ENCODE data around the gene TRIM3.

TRIM3 gene

DNA sequence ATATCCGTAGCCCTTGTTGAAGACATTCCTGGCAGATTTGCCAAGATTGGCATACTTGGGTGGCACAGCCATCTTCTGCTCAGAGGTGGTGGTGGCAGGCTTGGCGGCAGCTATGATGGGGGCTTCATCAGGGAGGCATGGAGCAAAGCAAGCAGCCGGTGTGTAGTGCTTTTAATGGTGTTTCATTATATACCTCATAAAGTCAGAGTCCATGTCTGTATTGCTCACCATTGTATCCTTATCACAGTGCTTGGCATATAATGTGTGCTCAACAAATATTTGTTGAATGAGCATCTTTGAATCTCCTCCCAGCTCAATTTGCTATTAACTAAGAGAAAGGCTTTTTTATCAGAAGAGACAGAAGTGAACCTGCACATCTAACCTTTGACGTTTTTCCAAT is 15.6 kb upstream of the TRIM3 start:
- Histone ChIP-seq H3K36me3 (ENCODE audit: control insufficient read depth, low read depth, low read length) (peaks cover 35% of the 10 kb centered on the region), H3K4me3 (ENCODE audit: low read length) (no peak overlapping the region), H3K27me3 (ENCODE audit: control insufficient read depth, insufficient read depth, low read length) (no peaks in the 10 kb centered on the region), H3K9ac (ENCODE audit: low read length) (no peak overlapping the region), H3K27ac (ENCODE audit: low read length) (no peak overlapping the region), H3K4me1 (ENCODE audit: control insufficient read depth, low read depth, low read length) (no peaks in the 10 kb centered on the region), H3K9me3 (ENCODE audit: control insufficient read depth, low read depth, low read length) (no peaks in the 10 kb centered on the region)

DNA sequence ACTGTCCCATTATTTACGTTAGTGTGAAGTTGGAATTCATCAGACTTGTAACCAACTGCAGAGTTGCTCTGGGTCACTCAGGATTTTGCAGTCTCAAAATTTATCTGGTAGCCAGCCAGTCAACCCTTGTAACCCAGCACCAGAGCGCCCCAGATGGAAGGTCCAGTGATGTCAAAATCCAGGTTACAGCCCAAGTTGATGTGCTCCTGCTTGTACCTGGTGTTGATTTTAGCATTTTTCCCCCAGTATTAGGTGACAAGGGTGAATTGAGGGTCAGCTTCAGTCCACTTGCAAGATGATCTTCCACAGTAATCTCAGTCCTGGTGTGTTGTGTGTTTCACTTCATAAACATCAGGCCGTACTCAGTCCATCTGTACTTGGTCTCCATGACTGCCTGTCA is 15.1 kb upstream of the TRIM3 start:
- Histone ChIP-seq H3K4me1 (ENCODE audit: control insufficient read depth, low read depth, low read length) (no peaks in the 10 kb centered on the region), H3K36me3 (ENCODE audit: control insufficient read depth, low read depth, low read length) (peaks cover 37% of the 10 kb centered on the region), H3K9me3 (ENCODE audit: control insufficient read depth, low read depth, low read length) (no peaks in the 10 kb centered on the region), H3K4me3 (ENCODE audit: low read length) (no peak overlapping the region), H3K9ac (ENCODE audit: low read length) (no peak overlapping the region), H3K27ac (ENCODE audit: low read length) (no peak overlapping the region), H3K27me3 (ENCODE audit: control insufficient read depth, insufficient read depth, low read length) (no peaks in the 10 kb centered on the region)

DNA sequence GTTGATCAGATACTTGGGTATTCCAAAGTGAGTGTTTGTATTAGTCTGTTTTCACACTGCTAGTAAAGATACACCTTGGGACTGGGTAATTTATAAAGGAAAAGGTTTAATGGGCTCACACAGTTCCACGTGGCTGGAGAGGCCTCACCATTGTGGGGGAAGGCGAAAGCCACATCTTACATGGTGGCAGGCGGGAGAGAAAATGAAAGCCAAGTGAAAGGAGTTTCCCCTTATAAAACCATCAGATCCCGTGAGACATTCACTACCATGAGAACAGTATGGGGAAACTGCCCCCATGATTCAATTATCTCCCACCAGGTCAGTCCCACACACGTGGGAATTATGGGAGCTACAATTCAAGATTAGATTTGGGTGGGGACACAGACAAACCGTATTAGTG is 14.6 kb upstream of the TRIM3 start:
- Histone ChIP-seq H3K36me3 (ENCODE audit: control insufficient read depth, low read depth, low read length) (peaks cover 42% of the 10 kb centered on the region), H3K9ac (ENCODE audit: low read length) (no peak overlapping the region), H3K27me3 (ENCODE audit: control insufficient read depth, insufficient read depth, low read length) (no peaks in the 10 kb centered on the region), H3K4me3 (ENCODE audit: low read length) (no peak overlapping the region), H3K4me1 (ENCODE audit: control insufficient read depth, low read depth, low read length) (no peaks in the 10 kb centered on the region), H3K27ac (ENCODE audit: low read length) (no peak overlapping the region), H3K9me3 (ENCODE audit: control insufficient read depth, low read depth, low read length) (no peaks in the 10 kb centered on the region)

DNA sequence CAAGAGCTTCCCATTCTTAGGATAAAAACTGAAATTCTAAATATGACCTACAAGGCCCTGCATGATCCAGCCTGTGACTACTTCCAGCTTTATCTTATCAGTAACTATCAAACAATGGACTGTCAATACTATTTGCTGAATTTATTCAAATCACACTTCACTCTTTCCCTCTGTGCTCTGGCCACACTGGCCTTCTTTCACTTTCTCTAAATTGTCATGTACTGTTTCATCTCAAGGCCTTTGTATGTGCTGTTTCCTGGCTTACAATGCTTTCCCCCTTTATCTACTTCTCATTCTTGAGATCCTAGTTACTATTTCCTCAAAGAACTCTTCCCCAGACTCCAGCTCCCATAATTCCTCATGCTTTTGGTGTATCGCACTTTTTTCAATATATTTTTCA is 13.2 kb upstream of the TRIM3 start:
- H3K27me3 ChIP-seq (ENCODE audit: control insufficient read depth, insufficient read depth, low read length), result no peaks in the 10 kb centered on the region
- H3K4me1 ChIP-seq (ENCODE audit: control insufficient read depth, low read depth, low read length), result no peaks in the 10 kb centered on the region
- H3K9me3 ChIP-seq (ENCODE audit: control insufficient read depth, low read depth, low read length), result no peaks in the 10 kb centered on the region
- no peak overlapping the region for H3K27ac ChIP-seq (ENCODE audit: low read length)
- H3K9ac ChIP-seq (ENCODE audit: low read length), result no peak overlapping the region
- H3K36me3 ChIP-seq (ENCODE audit: control insufficient read depth, low read depth, low read length), result peaks cover 52% of the 10 kb centered on the region
- H3K4me3 ChIP-seq (ENCODE audit: low read length), result no peak overlapping the region

DNA sequence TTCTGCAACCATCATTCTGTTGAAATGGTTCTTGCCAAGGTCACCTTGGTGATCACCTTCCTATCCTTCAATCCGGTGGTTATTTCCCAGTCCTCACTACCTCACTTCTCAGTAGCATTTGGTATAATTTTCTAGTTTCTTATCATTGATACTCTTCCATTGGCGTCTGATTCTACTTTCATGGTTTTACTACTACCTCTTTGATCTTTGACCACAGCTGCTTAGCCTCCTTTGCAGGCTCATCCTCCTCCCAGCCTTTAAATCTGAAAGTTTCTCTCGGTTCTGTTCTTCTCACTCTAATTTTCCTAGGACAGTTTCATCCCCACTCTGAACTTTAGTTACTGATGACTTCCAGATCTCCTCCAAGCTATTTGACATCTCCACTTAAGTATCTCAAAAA is 12.5 kb upstream of the TRIM3 start:
- Histone ChIP-seq H3K9ac (ENCODE audit: low read length) (no peak overlapping the region), H3K36me3 (ENCODE audit: control insufficient read depth, low read depth, low read length) (peaks cover 52% of the 10 kb centered on the region), H3K4me1 (ENCODE audit: control insufficient read depth, low read depth, low read length) (no peaks in the 10 kb centered on the region), H3K9me3 (ENCODE audit: control insufficient read depth, low read depth, low read length) (no peaks in the 10 kb centered on the region), H3K27me3 (ENCODE audit: control insufficient read depth, insufficient read depth, low read length) (no peaks in the 10 kb centered on the region), H3K27ac (ENCODE audit: low read length) (no peak overlapping the region), H3K4me3 (ENCODE audit: low read length) (no peak overlapping the region)

DNA sequence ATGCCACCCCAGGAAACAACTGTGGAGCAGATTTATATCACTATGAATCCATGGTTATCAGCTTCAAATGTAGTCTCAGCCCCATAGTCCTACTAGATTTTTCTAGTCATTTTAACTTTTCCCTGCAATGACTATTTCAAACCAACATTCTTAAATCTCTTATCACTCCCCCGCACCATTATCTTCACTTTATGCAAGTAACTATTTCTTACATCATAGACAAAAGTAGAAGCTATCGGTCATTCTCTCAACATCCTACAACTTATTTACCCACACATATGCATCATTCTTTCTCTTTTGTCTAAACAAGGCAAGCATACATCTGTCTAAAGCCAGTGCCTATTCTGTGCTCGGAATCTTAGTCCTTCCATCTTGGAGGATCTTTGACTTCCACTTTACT is 11.9 kb upstream of the TRIM3 start:
- Histone ChIP-seq H3K9ac (ENCODE audit: low read length) (no peak overlapping the region), H3K27me3 (ENCODE audit: control insufficient read depth, insufficient read depth, low read length) (no peaks in the 10 kb centered on the region), H3K4me1 (ENCODE audit: control insufficient read depth, low read depth, low read length) (no peaks in the 10 kb centered on the region), H3K4me3 (ENCODE audit: low read length) (no peak overlapping the region), H3K27ac (ENCODE audit: low read length) (no peak overlapping the region), H3K9me3 (ENCODE audit: control insufficient read depth, low read depth, low read length) (no peaks in the 10 kb centered on the region), H3K36me3 (ENCODE audit: control insufficient read depth, low read depth, low read length) (peaks cover 52% of the 10 kb centered on the region)

DNA sequence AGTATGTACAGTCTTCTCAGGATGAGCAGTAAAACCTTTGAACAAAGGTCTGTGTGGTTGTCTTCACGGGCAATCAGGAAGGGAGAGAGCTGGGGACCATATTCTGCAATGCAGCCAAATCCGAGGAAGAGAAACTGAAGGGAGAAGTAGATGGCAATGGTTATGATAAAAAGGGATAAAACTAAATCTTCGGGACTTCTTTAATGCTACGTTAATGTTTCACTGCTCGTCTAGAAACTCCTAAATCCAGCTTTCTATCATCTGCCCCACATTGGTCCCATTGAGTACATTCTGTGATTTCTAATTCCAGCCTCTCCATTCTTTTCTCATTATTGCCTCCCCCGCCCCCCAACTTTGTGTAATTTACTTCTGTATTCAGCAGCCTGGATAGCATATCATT is 9.3 kb upstream of the TRIM3 start:
- Histone ChIP-seq H3K9me3 (ENCODE audit: control insufficient read depth, low read depth, low read length) (no peaks in the 10 kb centered on the region), H3K4me1 (ENCODE audit: control insufficient read depth, low read depth, low read length) (peaks cover 4% of the 10 kb centered on the region), H3K27me3 (ENCODE audit: control insufficient read depth, insufficient read depth, low read length) (no peaks in the 10 kb centered on the region), H3K27ac (ENCODE audit: low read length) (no peak overlapping the region), H3K4me3 (ENCODE audit: low read length) (no peak overlapping the region), H3K9ac (ENCODE audit: low read length) (no peak overlapping the region), H3K36me3 (ENCODE audit: control insufficient read depth, low read depth, low read length) (peaks cover 59% of the 10 kb centered on the region)

DNA sequence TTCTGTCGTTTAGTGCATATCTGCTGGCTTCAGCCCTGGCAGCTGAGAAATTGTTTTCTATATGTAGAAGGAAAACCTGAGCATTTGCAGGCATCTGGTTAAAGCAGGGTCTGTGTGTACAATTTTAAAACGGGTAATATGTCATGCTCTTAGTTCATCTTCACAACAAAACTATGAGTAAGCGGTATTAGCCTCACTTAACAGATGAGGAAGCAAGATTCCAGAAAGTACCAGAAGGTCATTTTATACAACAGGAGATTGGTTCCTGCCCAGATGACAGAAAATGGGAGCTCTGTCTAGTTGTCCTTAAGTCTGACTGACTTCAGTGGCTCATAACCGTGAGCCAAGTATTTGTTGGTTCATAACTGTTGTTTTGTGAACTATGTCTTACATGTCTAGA is 8.7 kb upstream of the TRIM3 start:
- no peaks in the 10 kb centered on the region for H3K9me3 ChIP-seq (ENCODE audit: control insufficient read depth, low read depth, low read length)
- H3K9ac ChIP-seq (ENCODE audit: low read length), result no peak overlapping the region
- no peak overlapping the region for H3K27ac ChIP-seq (ENCODE audit: low read length)
- peaks cover 4% of the 10 kb centered on the region for H3K4me1 ChIP-seq (ENCODE audit: control insufficient read depth, low read depth, low read length)
- peaks cover 61% of the 10 kb centered on the region for H3K36me3 ChIP-seq (ENCODE audit: control insufficient read depth, low read depth, low read length)
- H3K27me3 ChIP-seq (ENCODE audit: control insufficient read depth, insufficient read depth, low read length), result no peaks in the 10 kb centered on the region
- H3K4me3 ChIP-seq (ENCODE audit: low read length), result peak overlapping the region; percentile 94

DNA sequence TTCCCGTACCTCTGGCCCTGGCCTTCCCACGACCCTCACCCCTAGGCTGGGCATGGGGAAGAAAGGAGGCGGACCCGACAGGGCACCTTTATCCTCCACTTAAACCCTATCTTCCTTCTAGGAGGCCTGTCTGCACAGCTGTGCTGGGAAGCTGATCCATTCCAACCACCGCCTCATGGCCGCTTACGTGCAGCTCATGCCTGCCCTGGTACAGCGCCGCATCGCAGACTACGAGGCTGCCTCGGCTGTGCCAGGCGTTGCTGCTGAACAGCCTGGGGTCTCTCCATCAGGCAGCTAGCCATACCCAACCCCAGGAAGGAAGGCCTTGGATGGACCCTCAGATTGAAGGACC is 8.2 kb upstream of the TRIM3 start:
- Histone ChIP-seq H3K36me3 (ENCODE audit: control insufficient read depth, low read depth, low read length) (peaks cover 64% of the 10 kb centered on the region), H3K4me1 (ENCODE audit: control insufficient read depth, low read depth, low read length) (peaks cover 4% of the 10 kb centered on the region), H3K9ac (ENCODE audit: low read length) (peak overlapping the region; percentile 95), H3K9me3 (ENCODE audit: control insufficient read depth, low read depth, low read length) (no peaks in the 10 kb centered on the region), H3K27ac (ENCODE audit: low read length) (peak overlapping the region; percentile 66), H3K27me3 (ENCODE audit: control insufficient read depth, insufficient read depth, low read length) (no peaks in the 10 kb centered on the region), H3K4me3 (ENCODE audit: low read length) (peak overlapping the region; percentile 94)

DNA sequence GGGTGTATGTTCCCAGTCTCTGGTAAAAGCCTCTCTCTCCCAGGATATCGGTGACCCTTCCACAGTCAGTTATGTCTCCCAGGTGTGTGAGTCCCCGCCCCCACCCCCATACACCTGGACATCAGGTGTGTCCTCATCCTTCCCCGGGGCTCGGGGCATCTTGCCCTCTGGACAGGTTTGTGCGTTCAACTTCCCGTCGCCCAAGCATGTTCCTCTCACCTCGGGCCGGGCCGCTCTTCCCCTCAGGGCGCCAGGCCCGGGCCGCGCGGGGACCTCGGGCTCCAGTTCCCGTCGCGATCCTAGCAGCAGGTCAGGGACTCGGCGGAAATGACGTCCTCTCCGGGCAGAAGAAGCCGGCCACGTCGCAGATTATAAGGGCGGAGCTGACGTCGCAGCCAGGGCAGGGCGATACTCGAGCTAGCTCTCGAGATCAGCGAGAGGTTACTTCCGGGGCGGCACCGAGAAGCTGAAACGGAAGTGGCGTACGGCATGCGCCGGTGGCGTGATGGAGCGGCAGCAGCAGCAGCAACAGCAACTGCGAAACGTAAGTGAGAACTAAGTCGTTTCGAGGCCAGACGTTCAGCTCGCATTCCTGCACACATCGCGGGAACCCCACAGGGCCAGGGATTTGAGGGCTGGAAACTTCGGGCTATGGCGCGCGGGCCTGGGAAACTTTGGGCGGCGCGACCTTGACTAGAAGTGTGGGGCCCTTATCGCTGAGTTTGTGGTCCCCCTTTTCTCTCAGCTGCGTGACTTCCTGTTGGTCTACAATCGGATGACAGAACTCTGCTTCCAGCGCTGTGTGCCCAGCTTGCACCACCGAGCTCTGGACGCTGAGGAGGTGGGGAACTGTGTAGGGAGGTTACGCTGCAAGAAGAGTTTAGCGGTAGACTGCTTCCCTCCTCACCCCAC is 7.5 kb upstream of the TRIM3 start, which contains the start of the genes ARFIP2 and TIMM10B:
Gene ARFIP2, minus strand, starts transcription at position 320 of the 912 bp plus-strand sequence. CDS start 910 bp downstream, outside the sequence.
Gene TIMM10B, plus strand, starts transcription at position 490 of the 912 bp plus-strand sequence. Its CDS starts 16 bp downstream, at position 506.
- no peaks in the 10 kb centered on the region for H3K27me3 ChIP-seq (ENCODE audit: control insufficient read depth, insufficient read depth, low read length)
- H3K4me3 ChIP-seq (ENCODE audit: low read length), result peak within 1 kb of the TSS; percentile 94
- no peaks in the 10 kb centered on the region for H3K9me3 ChIP-seq (ENCODE audit: control insufficient read depth, low read depth, low read length)
- H3K27ac ChIP-seq (ENCODE audit: low read length), result peak within 1 kb of the TSS; percentile 66
- H3K4me1 ChIP-seq (ENCODE audit: control insufficient read depth, low read depth, low read length), result peaks cover 4% of the 10 kb centered on the region
- H3K9ac ChIP-seq (ENCODE audit: low read length), result peak within 1 kb of the TSS; percentile 95
- H3K36me3 ChIP-seq (ENCODE audit: control insufficient read depth, low read depth, low read length), result peaks cover 62% of the 10 kb centered on the region

DNA sequence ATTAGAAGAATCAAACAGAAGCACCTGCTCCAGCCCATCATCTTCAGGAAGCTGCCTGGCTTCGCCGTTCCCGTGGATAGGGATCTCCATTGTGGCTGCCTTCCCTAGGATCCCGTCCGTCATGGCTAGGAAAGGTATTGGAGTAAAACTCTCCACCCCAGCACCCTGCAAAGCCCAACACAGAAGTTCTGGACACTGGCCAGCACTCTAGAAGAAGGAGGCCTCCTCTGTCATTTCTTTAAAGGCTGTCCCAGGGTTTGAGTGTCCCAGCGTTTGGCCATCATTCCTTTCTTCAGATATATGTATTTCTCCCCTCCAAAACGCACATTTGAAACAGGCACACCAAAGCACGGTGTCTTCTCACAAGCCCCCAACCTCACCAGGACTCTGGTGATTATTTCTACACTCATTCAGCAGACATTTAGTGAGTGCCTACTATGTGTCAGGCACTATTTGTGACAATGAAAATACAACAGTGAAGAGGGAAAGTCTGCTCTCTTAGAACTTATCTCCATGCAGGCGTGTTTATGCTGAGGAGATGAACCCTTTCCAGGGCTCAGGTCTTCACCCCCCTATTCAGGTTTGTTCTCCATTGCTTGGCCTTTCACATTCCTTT is 6.7 kb upstream of the TRIM3 start:
- H3K4me1 ChIP-seq (ENCODE audit: control insufficient read depth, low read depth, low read length), result peaks cover 4% of the 10 kb centered on the region
- peaks cover 54% of the 10 kb centered on the region for H3K36me3 ChIP-seq (ENCODE audit: control insufficient read depth, low read depth, low read length)

More for the DNA sequence above, 6.7 kb upstream of the TRIM3 start:
- peak overlapping the region; percentile 94 for H3K4me3 ChIP-seq (ENCODE audit: low read length)
- H3K9me3 ChIP-seq (ENCODE audit: control insufficient read depth, low read depth, low read length), result no peaks in the 10 kb centered on the region
- peak overlapping the region; percentile 58 for H3K27ac ChIP-seq (ENCODE audit: low read length)
- peak overlapping the region; percentile 95 for H3K9ac ChIP-seq (ENCODE audit: low read length)
- no peaks in the 10 kb centered on the region for H3K27me3 ChIP-seq (ENCODE audit: control insufficient read depth, insufficient read depth, low read length)

Data from iPS-18a (cell line).